RWPE2 (cell line): Measurements from ENCODE around the gene DGCR2.
A peak's percentile ranks its signal among the peaks of the same experiment; 100 is the strongest.

ENCODE experiments used
- ATAC-seq: fragments of 200-7000 bp; cut with Tn5 transposase; 3 replicates; pipeline ENCODE4 v1.9.1; 2021; ENCODE audit warnings: low read depth
- DNase-seq: peaks from one replicate; pipeline ENCODE4 v3.0.0-alpha.2; 2020; ENCODE audit warnings: low spot score
- H3K27ac ChIP-seq: fragments of 450-650 bp; 2 replicates; pipeline ENCODE4 v1.5.1; 2017; ENCODE audit warnings: mild to moderate bottlenecking; ENCODE audit not compliant: poor library complexity, severe bottlenecking
- H3K27me3 ChIP-seq: fragments of 250-450 bp; sonication (Bioruptor Pico); 2 replicates; pipeline ENCODE4 v1.5.1; 2021; ENCODE audit warnings: mild to moderate bottlenecking, moderate library complexity; ENCODE audit not compliant: insufficient read depth, poor library complexity, severe bottlenecking
- H3K36me3 ChIP-seq: fragments of 250-450 bp; sonication (Bioruptor Pico); 2 replicates; pipeline ENCODE4 v1.5.1; 2020; ENCODE audit warnings: low read depth, mild to moderate bottlenecking, moderate library complexity
- H3K4me1 ChIP-seq: fragments of 250-450 bp; sonication (Bioruptor Pico); 2 replicates; pipeline ENCODE4 v1.5.1; 2021; ENCODE audit warnings: mild to moderate bottlenecking, moderate library complexity; ENCODE audit not compliant: insufficient read depth, poor library complexity, severe bottlenecking
- H3K4me3 ChIP-seq: fragments of 250-450 bp; sonication (Bioruptor Pico); 2 replicates; pipeline ENCODE4 v1.5.1; 2021; ENCODE audit warnings: mild to moderate bottlenecking, moderate library complexity; ENCODE audit not compliant: severe bottlenecking
- H3K9me3 ChIP-seq: fragments of 250-450 bp; sonication (Bioruptor Pico); 2 replicates; pipeline ENCODE4 v1.5.1; 2021; ENCODE audit warnings: mild to moderate bottlenecking, moderate library complexity; ENCODE audit not compliant: severe bottlenecking
- CTCF ChIP-seq: fragments of 450-650 bp; IDR thresholded peaks from one replicate; pipeline ENCODE4 v1.5.1; 2017; ENCODE audit warnings: mild to moderate bottlenecking, moderate library complexity; ENCODE audit not compliant: poor library complexity, severe bottlenecking

DGCR2 gene

GRCh38 chr22:19149047-19149883 is 27.1 kb upstream of the DGCR2 start:
- H3K9me3 ChIP-seq = no peaks in the 10 kb centered on the region
- DNase-seq (no peak), ATAC-seq (peak; percentile 33; the same call in 2 of the 3 replicates)
- H3K36me3 ChIP-seq = no peaks in the 10 kb centered on the region
- peaks cover 41% of the 10 kb centered on the region for H3K27me3 ChIP-seq
- TF ChIP-seq CTCF = no peak
- H3K4me1 ChIP-seq = peaks cover 3% of the 10 kb centered on the region
- no peak overlapping the region for H3K27ac ChIP-seq
- H3K4me3 ChIP-seq = peak overlapping the region; percentile 7

GRCh38 chr22:19148417-19149046 is 26.3 kb upstream of the DGCR2 start:
- peaks cover 3% of the 10 kb centered on the region for H3K4me1 ChIP-seq
- no peak for TF ChIP-seq CTCF
- no peaks in the 10 kb centered on the region for H3K9me3 ChIP-seq
- ATAC-seq (no peak), DNase-seq (no peak)
- no peak overlapping the region for H3K27ac ChIP-seq
- H3K36me3 ChIP-seq = no peaks in the 10 kb centered on the region
- H3K27me3 ChIP-seq = peaks cover 41% of the 10 kb centered on the region
- H3K4me3 ChIP-seq = no peak overlapping the region

- peaks cover 3% of the 10 kb centered on the region for H3K4me1 ChIP-seq
- ATAC-seq (no peak), DNase-seq (no peak)
- H3K9me3 ChIP-seq = no peaks in the 10 kb centered on the region
- H3K27me3 ChIP-seq = peaks cover 40% of the 10 kb centered on the region
- H3K36me3 ChIP-seq = peaks cover 5% of the 10 kb centered on the region
- H3K27ac ChIP-seq = no peak overlapping the region
- H3K4me3 ChIP-seq = no peak overlapping the region
- TF ChIP-seq CTCF = no peak
These were observed 25.1 kb upstream of the DGCR2 start for GRCh38 chr22:19147195-19147780.

- H3K27me3 ChIP-seq = peaks cover 31% of the 10 kb centered on the region
- TF ChIP-seq CTCF = no peak
- DNase-seq (no peak), ATAC-seq (no peak)
- no peaks in the 10 kb centered on the region for H3K9me3 ChIP-seq
- H3K4me1 ChIP-seq = peaks cover 3% of the 10 kb centered on the region
- no peak overlapping the region for H3K27ac ChIP-seq
- peaks cover 14% of the 10 kb centered on the region for H3K36me3 ChIP-seq
- no peak overlapping the region for H3K4me3 ChIP-seq
These were observed 24.2 kb upstream of the DGCR2 start for GRCh38 chr22:19146215-19146968.
